NCI-H345 (cell line): ENCODE results near the gene EDIL3.
"Not testable (repeated sequence)": the region's sequence is repeated elsewhere in the genome, so short reads cannot be mapped to it uniquely, and the experiment has no call there.

Experiments
- DNase-seq: peaks from one replicate; lab custom pipeline; 2025; lab: John Stamatoyannopoulos, UW

The EDIL3 gene

GRCh38 chr5:84378961-84379360, 5.7 kb downstream of the EDIL3 start:
- DNase-seq, result no peak

GRCh38 chr5:84378420-84378819, 6.3 kb downstream of the EDIL3 start:
- no peak for DNase-seq

DNA sequence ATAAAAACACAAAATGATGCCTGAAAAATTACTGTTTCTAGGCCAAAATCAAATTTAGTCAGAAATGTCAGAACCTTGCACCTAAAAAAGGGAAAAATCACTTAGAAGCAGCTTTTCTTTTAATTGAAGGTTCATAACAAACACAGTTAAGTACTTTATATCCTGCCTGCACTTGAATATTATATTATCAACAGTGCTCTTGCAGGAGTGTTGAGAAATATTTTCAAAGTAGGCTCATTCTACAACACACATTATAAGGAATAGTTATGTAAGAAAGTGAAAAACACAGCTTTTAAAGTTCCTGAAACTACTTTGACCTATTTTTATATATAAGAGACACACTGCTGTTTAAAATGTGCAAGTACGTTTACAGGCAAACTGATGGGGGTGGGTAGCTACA, 8.3 kb downstream of the EDIL3 start:
- no peak for DNase-seq

- no peak for DNase-seq
Measured at GRCh38 chr5:84374568-84374967, 10.1 kb downstream of the EDIL3 start.

DNA sequence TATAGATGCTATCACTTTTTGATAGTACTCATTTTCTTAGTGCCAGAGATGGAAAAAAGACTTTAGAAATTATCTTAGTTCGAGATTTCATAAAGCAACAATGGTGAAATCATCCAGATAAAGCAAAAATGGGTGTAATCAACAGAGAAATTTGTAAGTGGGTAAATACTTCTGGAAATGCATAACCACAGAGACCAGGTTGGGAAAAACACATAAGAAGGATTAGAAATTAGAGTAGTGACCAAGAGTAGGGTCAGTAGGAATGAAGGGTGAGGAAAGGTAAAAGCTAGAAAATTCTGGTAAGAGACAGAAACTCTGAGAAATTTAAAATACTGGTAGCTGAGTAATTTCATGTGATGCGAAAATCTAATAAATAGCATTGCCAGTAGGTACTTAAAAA, 11.2 kb downstream of the EDIL3 start:
- DNase-seq, result no peak

DNA sequence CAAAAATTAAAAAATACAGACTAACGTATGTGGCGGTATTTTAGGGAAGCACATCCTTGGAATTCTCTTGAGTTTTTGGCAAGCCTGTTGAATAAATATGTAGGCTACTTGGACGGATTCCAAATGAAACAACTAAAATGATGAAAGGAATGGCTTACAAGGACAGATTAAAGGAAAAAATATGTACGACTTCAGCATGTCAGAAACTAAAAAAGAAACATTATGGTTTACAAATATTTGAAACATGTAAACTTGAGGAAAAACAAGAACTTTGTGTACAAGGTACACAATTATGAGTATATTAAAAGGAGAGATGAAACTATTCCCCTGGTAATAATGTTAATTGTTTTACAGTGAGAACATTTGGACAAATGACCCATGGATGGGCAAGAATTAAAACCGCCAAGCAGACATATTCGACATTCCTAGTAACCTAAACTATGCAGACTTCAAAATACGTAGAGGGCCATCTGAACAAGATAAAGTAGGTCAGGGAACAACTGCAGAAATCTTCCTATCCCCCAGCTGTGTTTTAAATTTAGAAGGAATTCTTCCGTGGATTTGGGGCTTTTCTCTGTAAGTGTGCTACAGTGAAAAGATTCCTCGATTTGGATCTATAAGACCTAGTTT, 12.5 kb downstream of the EDIL3 start:
- no peak for DNase-seq

GRCh38 chr5:84370176-84370575, 14.5 kb downstream of the EDIL3 start:
- peak; percentile 35 for DNase-seq

DNA sequence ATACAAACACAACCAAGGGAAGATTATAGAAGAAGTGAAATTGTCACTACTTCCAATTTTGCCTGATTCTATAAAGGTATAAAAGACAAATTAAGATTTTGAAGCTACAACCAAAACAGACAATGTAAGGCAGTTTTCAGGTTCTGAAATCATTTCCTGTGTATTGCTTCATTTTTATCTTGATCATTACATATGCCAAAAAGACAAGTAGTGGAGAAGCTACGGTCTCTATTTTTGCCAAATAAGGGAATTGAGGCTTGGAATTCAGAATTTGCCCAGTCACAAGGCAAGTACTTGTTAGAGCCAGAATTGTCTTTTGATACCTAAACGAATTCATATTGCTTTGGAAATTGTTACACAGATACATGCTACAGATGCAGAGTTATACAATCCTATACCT, 20.6 kb downstream of the EDIL3 start:
- no peak for DNase-seq

- DNase-seq, result no peak
Measured at GRCh38 chr5:84362061-84362720, 22.5 kb downstream of the EDIL3 start.

GRCh38 chr5:84361572-84361971, 23.1 kb downstream of the EDIL3 start:
- no peak for DNase-seq

- no peak for DNase-seq
Measured at GRCh38 chr5:84360056-84360455, 24.6 kb downstream of the EDIL3 start.

- no peak for DNase-seq
Measured at GRCh38 chr5:84354101-84354500, 30.6 kb downstream of the EDIL3 start.

DNA sequence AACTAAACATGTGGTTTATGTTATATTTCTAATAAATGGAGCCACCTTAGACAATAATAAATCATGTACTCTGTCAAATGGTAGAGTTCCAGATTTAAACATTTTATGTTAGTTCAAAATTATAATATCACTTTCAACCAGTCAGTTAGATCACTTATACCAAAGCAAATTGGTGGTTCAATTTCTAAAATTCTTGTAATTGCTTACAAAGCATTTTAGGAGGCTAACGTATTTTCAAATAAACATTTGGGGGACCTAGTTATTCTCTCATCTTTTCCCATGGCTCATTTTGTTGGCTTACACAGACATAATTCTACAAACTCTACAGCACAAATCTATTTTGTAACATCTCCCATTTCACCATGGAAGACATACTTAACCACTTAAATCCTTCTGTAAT, 39.9 kb downstream of the EDIL3 start:
- DNase-seq, result no peak

DNA sequence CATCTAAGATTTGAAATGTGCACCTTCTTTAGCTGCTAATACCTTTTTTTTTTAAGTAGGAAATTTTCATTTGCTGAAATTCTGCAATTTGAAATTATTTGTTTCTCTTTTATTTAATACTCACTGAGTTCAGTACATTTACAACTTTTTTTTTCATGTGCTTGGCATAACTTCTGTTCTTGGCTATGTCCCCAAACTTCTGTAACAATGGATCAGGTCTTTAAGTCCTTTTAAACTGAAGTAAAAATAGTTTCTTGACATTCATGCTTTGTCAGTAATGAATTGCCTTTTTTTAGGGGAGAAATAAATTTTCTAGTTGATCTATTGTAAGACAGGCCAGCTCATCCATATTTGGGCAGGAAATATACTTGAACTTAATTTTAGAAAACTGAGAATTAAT, 41.5 kb downstream of the EDIL3 start:
- no peak for DNase-seq

DNA sequence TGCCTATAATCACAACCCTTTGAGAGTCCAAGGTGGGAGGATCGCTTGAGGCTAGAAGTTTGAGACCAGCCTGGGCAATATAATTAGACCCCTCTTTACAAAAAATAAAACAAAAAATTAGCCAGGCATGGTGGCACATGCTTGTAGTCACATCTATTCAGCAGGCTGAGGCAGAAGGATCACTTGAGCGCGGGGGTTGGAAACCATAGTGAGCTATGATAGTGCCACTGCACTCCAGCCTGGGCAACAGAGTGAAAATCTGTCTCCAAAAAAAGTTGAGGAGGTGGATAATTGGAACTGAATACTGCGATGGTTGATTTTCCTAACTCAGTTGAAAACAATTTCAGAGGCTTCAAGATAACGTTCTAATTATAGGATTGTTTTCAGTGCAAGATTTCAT, 52.6 kb downstream of the EDIL3 start:
- DNase-seq, result no peak

DNA sequence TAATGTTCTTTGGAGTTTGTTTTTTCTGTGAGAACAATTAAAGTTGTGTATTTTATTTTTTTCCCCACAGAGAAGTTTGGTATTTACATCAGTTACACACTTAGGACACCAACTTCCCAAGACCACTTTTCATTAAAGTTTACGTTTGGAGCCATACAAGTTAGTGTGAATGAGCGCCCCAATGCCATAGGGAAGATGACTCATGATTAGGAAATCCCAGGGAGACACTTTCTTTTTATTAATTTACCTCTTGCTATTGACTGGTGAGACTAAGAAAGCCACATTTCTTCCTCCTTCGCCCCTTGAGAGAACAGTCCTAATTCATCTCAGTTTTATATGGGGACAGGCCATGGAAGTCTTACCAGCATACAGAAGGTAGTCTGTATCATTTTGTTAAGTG, 57.1 kb downstream of the EDIL3 start:
- no peak for DNase-seq

DNA sequence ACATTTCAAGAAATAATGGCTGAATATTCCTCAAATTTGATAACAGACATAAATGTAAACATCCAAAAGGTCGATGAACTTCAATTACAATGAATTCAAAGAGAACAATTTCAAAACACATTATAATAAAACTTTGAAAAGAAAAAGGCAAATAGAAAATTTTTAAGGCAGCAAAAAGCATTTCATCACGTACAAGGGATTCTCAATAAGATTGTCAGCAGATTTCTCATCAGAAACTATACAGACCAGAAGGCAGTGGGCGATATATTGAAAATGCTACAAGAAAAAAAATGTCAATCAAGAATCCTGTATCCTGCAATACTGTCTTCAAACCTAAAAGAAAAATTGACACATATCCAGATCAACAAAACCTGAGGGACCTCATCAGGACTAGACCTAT, 62.0 kb downstream of the EDIL3 start:
- no peak for DNase-seq

- not testable (repeated sequence) for DNase-seq
Measured at GRCh38 chr5:84317826-84318225, 66.9 kb downstream of the EDIL3 start.

DNA sequence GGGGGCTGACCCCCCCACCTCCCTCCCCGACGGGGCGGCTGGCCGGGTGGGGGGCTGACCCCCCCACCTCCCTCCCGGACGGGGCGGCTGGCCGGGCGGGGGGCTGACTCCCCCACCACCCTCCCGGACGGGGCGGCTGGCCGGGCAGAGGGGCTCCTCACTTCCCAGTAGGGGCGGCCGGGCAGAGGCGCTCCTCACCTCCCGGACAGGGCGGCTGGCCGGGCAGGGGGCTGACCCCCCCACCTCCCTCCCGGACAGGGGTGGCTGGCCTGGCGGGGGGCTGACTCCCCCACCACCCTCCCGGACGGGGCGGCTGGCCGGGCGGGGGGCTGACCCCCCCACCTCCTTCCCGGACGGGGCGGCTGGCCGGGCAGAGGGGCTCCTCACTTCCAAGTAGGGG, 72.4 kb downstream of the EDIL3 start:
- not testable (repeated sequence) for DNase-seq

DNA sequence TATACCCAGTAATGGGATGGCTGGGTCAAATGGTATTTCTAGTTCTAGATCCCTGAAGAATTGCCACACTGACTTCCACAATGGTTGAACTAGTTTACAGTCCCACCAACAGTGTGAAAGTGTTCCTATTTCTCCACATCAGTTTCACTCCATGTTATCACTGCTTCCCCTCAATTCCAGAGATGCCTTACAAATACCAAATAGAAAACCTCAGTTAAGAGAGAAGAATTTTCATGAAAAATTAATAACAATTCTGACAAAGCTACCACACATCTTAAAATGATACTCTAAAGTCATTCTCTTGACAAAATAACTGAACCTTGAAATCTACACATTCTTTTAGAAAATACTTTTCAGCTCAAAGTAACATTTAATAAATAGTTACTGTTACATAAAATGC, 74.8 kb downstream of the EDIL3 start:
- not testable (repeated sequence) for DNase-seq

DNA sequence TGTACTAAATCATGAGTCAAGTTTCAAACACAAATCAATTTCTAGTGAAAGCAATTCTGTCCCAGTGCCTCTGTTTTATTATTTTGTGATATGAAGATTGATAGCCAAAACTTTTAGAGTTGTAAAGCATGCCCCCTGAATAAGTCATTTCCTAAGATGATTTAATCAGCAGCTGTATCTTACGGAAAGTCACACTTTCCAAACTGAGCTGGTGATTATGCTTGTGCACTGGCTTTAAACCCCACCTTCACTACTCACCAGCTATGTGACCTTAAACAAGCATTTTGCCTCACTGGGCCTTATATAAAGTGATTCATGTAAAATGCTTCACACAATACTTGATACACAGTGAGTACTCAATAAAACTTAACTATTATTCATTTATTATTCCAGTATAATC, 78.1 kb downstream of the EDIL3 start:
- DNase-seq, result no peak

DNA sequence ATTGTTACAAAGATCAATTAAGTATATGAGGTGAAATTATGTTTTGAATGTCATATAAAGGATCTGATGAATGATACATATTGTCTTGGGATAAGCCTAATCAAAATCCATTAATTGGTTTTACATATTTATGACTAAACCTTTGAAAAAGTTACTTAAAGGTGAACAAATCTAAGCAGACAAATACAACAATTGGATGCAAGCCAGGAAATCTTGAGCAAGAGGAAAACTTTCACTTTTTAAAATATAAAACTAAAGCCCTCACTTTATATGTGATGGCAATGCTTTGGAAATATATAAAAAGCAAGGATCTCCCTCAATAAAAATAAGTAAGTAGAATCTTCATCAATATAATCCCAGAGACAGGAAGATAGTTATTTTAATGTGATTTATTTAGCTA, 80.1 kb downstream of the EDIL3 start:
- no peak for DNase-seq

DNA sequence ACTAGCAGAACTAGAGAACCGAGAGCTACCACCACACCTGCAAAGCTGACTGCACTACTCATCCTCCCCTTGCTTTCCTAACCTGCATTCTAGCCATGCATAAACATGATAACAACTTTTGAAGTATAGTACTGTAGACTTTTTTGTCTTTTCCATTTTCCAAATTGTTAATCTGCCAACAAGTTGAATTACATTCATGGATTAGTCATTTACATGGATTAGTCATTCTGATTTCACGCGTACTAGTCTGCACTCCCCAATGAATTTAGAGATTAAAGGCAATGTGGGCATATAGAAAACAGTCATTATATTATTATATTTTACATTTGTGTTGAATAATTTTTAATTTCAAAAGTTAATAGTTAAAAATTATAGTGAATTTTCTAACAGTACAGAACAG, 81.4 kb downstream of the EDIL3 start:
- DNase-seq, result no peak

- no peak for DNase-seq
Measured at GRCh38 chr5:84301535-84301934, 83.1 kb downstream of the EDIL3 start.
